IMR-90 (cell line): ENCODE data around the gene ANKRD37. TPM values are rescaled to one million over a fixed set of nuclear protein-coding genes. Genes with fewer than 3 reads are reported as not detected.

Experiments used
- ATAC-seq: fragments of 200-7000 bp; cut with Tn5 transposase; 2 replicates; pipeline ENCODE4 v1.9.1; 2020; ENCODE audit warnings: low read depth, mild to moderate bottlenecking, moderate library complexity
- BruUV-seq: library from RNA; stranded (reverse); fragments of 400-500 nt; replicated peaks from 2 replicates; lab custom pipeline; 2021; lab: Mats Ljungman, UMichigan
- CTCF ChIA-PET: fragments of 300-600 bp; formaldehyde crosslinking; extraction: SDS; loops from one replicate; lab custom pipeline; 2021; ENCODE audit warnings: antibody characterized with exemption; lab: Yijun Ruan, JAX
- POLR2A ChIA-PET: fragments of 300-600 bp; sonication (Branson Sonifier 250); formaldehyde crosslinking; loops from one replicate; lab custom pipeline; 2022; ENCODE audit warnings: antibody characterized with exemption; ENCODE audit not compliant: unreplicated experiment; lab: Charles Lee
- DNase-seq: peaks from one replicate; pipeline ENCODE4 v3.0.0; 2013
- H2AFZ ChIP-seq: replicated peaks from 2 replicates; pipeline ENCODE3; 2013; ENCODE audit warnings: low read length, mild to moderate bottlenecking; ENCODE audit not compliant: poor library complexity
- H2AK5ac ChIP-seq: 2 replicates; pipeline ENCODE4 v1.6.1; 2013; ENCODE audit warnings: low read depth, low read length, inconsistent platforms
- H2AK9ac ChIP-seq: replicated peaks from 2 replicates; pipeline ENCODE3; 2013; ENCODE audit warnings: mild to moderate bottlenecking, low read depth, low read length, moderate library complexity; ENCODE audit not compliant: poor library complexity
- H2BK120ac ChIP-seq: 2 replicates; pipeline ENCODE4 v1.6.1; 2013; ENCODE audit warnings: low read depth, low read length, inconsistent platforms
- H2BK15ac ChIP-seq: 3 replicates; pipeline ENCODE4 v1.6.1; 2013; ENCODE audit warnings: low read depth, low read length, inconsistent platforms
- H2BK20ac ChIP-seq: 2 replicates; pipeline ENCODE4 v1.6.1; 2013; ENCODE audit warnings: low read depth, mild to moderate bottlenecking, inconsistent platforms, low read length, moderate library complexity
- H2BK5ac ChIP-seq: 2 replicates; pipeline ENCODE4 v1.6.1; 2013; ENCODE audit warnings: mild to moderate bottlenecking, low read depth, low read length, inconsistent platforms; ENCODE audit not compliant: poor library complexity, severe bottlenecking
- H3K14ac ChIP-seq: replicated peaks from 2 replicates; pipeline ENCODE4 v1.6.1; 2013; ENCODE audit warnings: low read depth, low read length, inconsistent platforms
- H3K18ac ChIP-seq: 2 replicates; pipeline ENCODE4 v1.6.1; 2013; ENCODE audit warnings: low read depth, low read length, control low read depth
- H3K23ac ChIP-seq: 2 replicates; pipeline ENCODE4 v1.6.1; 2013; ENCODE audit warnings: low read depth, low read length, inconsistent platforms
- H3K27ac ChIP-seq: 2 replicates; pipeline ENCODE4 v1.5.1; 2013; ENCODE audit warnings: mild to moderate bottlenecking, control low read depth, low read length; ENCODE audit not compliant: insufficient read depth
- H3K27me3 ChIP-seq: 2 replicates; pipeline ENCODE4 v1.6.1; 2013; ENCODE audit warnings: low read length; ENCODE audit not compliant: control insufficient read depth, insufficient read depth
- H3K36me3 ChIP-seq: 2 replicates; pipeline ENCODE4 v1.6.1; 2013; ENCODE audit warnings: low read length, mixed read lengths; ENCODE audit not compliant: control insufficient read depth, insufficient read depth
- H3K4ac ChIP-seq: 2 replicates; pipeline ENCODE4 v1.6.1; 2013; ENCODE audit warnings: low read depth, low read length, inconsistent platforms
- H3K4me1 ChIP-seq: 2 replicates; pipeline ENCODE4 v1.6.1; 2013; ENCODE audit warnings: low read length, mixed read lengths; ENCODE audit not compliant: control insufficient read depth, insufficient read depth
- H3K4me2 ChIP-seq: 2 replicates; pipeline ENCODE4 v1.6.1; 2013; ENCODE audit warnings: low read depth, mild to moderate bottlenecking, control low read depth, low read length, moderate library complexity
- H3K4me3 ChIP-seq: 2 replicates; pipeline ENCODE4 v1.5.1; 2013; ENCODE audit warnings: low read depth, mild to moderate bottlenecking, control low read depth, low read length, moderate library complexity; ENCODE audit not compliant: insufficient read depth
- H3K56ac ChIP-seq: 2 replicates; pipeline ENCODE4 v1.6.1; 2013; ENCODE audit warnings: low read length, inconsistent platforms; ENCODE audit not compliant: insufficient read depth; ENCODE audit errors: extremely low read depth
- H3K79me1 ChIP-seq, 2 experiments: 2 replicates each; pipeline ENCODE4 v1.6.1; 2013; ENCODE audit warnings: low read length in 2 of 2, inconsistent platforms in 1 of 2, low read depth in 1 of 2
- H3K9ac ChIP-seq: 2 replicates; pipeline ENCODE4 v1.6.1; 2013; ENCODE audit warnings: low read depth, low read length, control low read depth
- H3K9me1 ChIP-seq: 2 replicates; pipeline ENCODE4 v1.6.1; 2013; ENCODE audit warnings: low read length, inconsistent platforms; ENCODE audit not compliant: insufficient read depth
- H3K9me3 ChIP-seq: 2 replicates; pipeline ENCODE4 v1.6.1; 2013; ENCODE audit warnings: low read length; ENCODE audit not compliant: control insufficient read depth, insufficient read depth
- H4K20me1 ChIP-seq: 2 replicates; pipeline ENCODE4 v1.6.1; 2013; ENCODE audit warnings: low read length, inconsistent platforms; ENCODE audit not compliant: insufficient read depth
- H4K5ac ChIP-seq: 2 replicates; pipeline ENCODE4 v1.6.1; 2013; ENCODE audit warnings: mild to moderate bottlenecking, low read depth, low read length, control low read depth
- H4K8ac ChIP-seq, 2 experiments: 2 replicates each; pipeline ENCODE4 v1.6.1; 2013; ENCODE audit warnings: low read depth in 2 of 2, low read length in 2 of 2, control low read depth in 1 of 2, inconsistent platforms in 1 of 2
- H4K91ac ChIP-seq: 2 replicates; pipeline ENCODE4 v1.6.1; 2013; ENCODE audit warnings: low read depth, low read length, inconsistent platforms; ENCODE audit not compliant: insufficient read depth
- BHLHE40 ChIP-seq: fragments of 150-350 bp; IDR thresholded peaks from 2 replicates; pipeline ENCODE4 v1.6.1; 2016; ENCODE audit warnings: mild to moderate bottlenecking, low read depth, low read length
- MXI1 ChIP-seq: IDR thresholded peaks from 2 replicates; pipeline ENCODE4 v1.6.1; 2012; ENCODE audit warnings: low read depth, mild to moderate bottlenecking, low read length, moderate library complexity, borderline replicate concordance
- NFE2L2 ChIP-seq: fragments of 150-350 bp; IDR thresholded peaks from 2 replicates; pipeline ENCODE4 v1.6.1; 2016; ENCODE audit warnings: low read depth, mild to moderate bottlenecking, low read length
- POLR2A ChIP-seq: IDR thresholded peaks from 2 replicates; pipeline ENCODE4 v1.6.1; 2012; ENCODE audit warnings: mild to moderate bottlenecking, low read depth, low read length
- RCOR1 ChIP-seq: IDR thresholded peaks from 2 replicates; pipeline ENCODE4 v1.6.1; 2012; ENCODE audit warnings: mild to moderate bottlenecking, low read length, improper control_type of control experiment; ENCODE audit not compliant: insufficient replicate concordance
- RFX5 ChIP-seq: IDR thresholded peaks from 2 replicates; pipeline ENCODE4 v1.8.0; 2012; ENCODE audit warnings: low read depth, mild to moderate bottlenecking, low read length, moderate library complexity
- SMC3 ChIP-seq: fragments of 150-350 bp; IDR thresholded peaks from 2 replicates; pipeline ENCODE4 v1.6.1; 2016; ENCODE audit warnings: low read depth, mild to moderate bottlenecking, antibody characterized with exemption, low read length, moderate library complexity
- WGBS, 2 experiments: methylation state at CpG; one replicate each; pipeline versions ENCODE4 v1.1.5 to v1.1.7; 2013; ENCODE audit warnings: missing lambda C conversion rate in 2 of 2; ENCODE audit not compliant: insufficient read length in 1 of 2; ENCODE audit errors: extremely low coverage in 2 of 2; 5-methylcytosine and 5-hydroxymethylcytosine counted together
- dilution Hi-C: fragments of 300-500 bp; cut with HindIII; formaldehyde crosslinking; loops from one replicate; pipeline ENCODE4 v1.14.3; 2018; ENCODE audit warnings: low sequenced_read_pairs; ENCODE audit not compliant: unreplicated experiment
- in situ Hi-C: fragments of 300-500 bp; cut with MboI; formaldehyde crosslinking; loops from 3 replicates; pipeline ENCODE4 v1.14.3; 2019; ENCODE audit warnings: low sequenced_read_pairs, inconsistent platforms, mixed read lengths
- intact Hi-C: fragments of 100-400 bp; cut with micrococcal nuclease; formaldehyde crosslinking; loops from 2 replicates; pipeline ENCODE4 v1.10.0; 2022
- polyA plus RNA-seq, 3 experiments: library from polyadenylated mRNA; depleted of rRNA; stranded (reverse); fragments of >200 nt; gene quantifications; 2 replicates each; pipeline ENCODE4 v1.2.3, GENCODE V29; 2012; ENCODE audit warnings: low replicate concordance in 1 of 3
- total RNA-seq: library from RNA; depleted of rRNA; stranded (reverse); fragments of >200 nt; gene quantifications from 2 replicates; pipeline ENCODE4 v1.2.3, GENCODE V29; 2012

ANKRD37 gene
- total and polyA plus RNA-seq, 2 of the 4 experiments (the other 2 are of a cell fraction) = 7.1 to 8.2 TPM

- TF ChIP-seq BHLHE40 (no peak), RFX5 (no peak), MXI1 (no peak), RCOR1 (no peak), SMC3 (no peak), POLR2A (no peak), NFE2L2 (no peak)
- H3K4me1 ChIP-seq = peaks cover 4% of the 10 kb centered on the region; the same call in 1 of the 2 replicates
- no peak overlapping the region for H2BK20ac ChIP-seq
- no peak overlapping the region for H3K23ac ChIP-seq
- no peaks in the 10 kb centered on the region for H3K27me3 ChIP-seq
- H3K4me2 ChIP-seq = no peak overlapping the region
- BruUV-seq = no TSS peak
- no peak overlapping the region for H4K91ac ChIP-seq
- dilution Hi-C loops = no loop called here
- intact Hi-C loops = loop anchor here (5.0 kb wide), 1 partner anchor 170 kb away; no protein-coding TSS in a partner anchor
- peaks cover 7 to 14% of the 10 kb centered on the region in 2 experiments; a peak in 3 of 4 replicates for H3K79me1 ChIP-seq
- H4K8ac ChIP-seq = no peak overlapping the region
- no peak overlapping the region for H4K5ac ChIP-seq
- in situ Hi-C loops = no loop called here
- no peaks in the 10 kb centered on the region for H3K9me3 ChIP-seq
- no peak overlapping the region for H2BK5ac ChIP-seq
- no peaks in the 10 kb centered on the region for H3K36me3 ChIP-seq
- ATAC-seq (no peak), DNase-seq (no peak)
- no peak overlapping the region for H2AK9ac ChIP-seq
- peaks cover 5% of the 10 kb centered on the region for H3K9me1 ChIP-seq
- H3K14ac ChIP-seq = no peak overlapping the region
- no peak overlapping the region for H2BK120ac ChIP-seq
- no peak overlapping the region for H3K18ac ChIP-seq
- CTCF ChIA-PET = interaction anchor here (0.6 to 0.9 kb wide), 2 partner anchors 37 to 171 kb away, joined by 3 read pairs; no protein-coding TSS in a partner anchor
- H3K27ac ChIP-seq = no peak overlapping the region
- H2BK15ac ChIP-seq = no peak overlapping the region
- H4K20me1 ChIP-seq = no peaks in the 10 kb centered on the region
- no peak overlapping the region for H2AFZ ChIP-seq
- POLR2A ChIA-PET = no interaction called here
- H3K56ac ChIP-seq = no peak overlapping the region
- H3K4me3 ChIP-seq = no peak overlapping the region
- WGBS, 2 experiments = 87 to 100% methylated on average over 1 to 3 of the region's 22 CpGs
- no peak overlapping the region for H3K9ac ChIP-seq
- no peak overlapping the region for H3K4ac ChIP-seq
- H2AK5ac ChIP-seq = no peak overlapping the region
These were observed 30.5 kb downstream of the ANKRD37 start for GRCh38 chr4:185426960-185427688.
